GM19372 (cell line): ENCODE measurements around the gene SUV39H1.
A peak's percentile ranks its signal among the peaks of the same experiment; 100 is the strongest.
"Not testable (repeated sequence)": the region's sequence is repeated elsewhere in the genome, so short reads cannot be mapped to it uniquely, and the experiment has no call there.

Experiments
- ATAC-seq: cut with Tn5 transposase; IDR thresholded peaks from one replicate; pipeline ENCODE4 v1.9.1; 2021; ENCODE audit warnings: mild to moderate bottlenecking, low read depth, moderate library complexity; ENCODE audit not compliant: unreplicated experiment

Gene SUV39H1

DNA sequence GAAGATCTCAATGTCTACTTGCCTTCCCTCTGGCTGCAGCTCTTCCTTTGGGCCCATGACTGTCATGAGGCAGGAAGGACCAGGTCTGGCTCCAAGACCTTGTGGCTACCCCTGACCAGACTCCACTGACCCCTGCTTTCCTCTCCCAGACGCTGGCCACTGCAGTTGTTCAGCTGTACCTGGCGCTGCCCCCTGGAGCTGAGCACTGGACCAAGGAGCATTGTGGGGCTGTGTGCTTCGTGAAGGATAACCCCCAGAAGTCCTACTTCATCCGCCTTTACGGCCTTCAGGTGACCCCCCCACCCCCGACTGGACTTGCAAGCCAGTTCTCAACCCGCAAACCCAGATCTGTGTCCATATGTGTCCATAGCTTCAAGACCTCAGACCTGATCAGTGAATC is 12.4 kb upstream of the SUV39H1 start:
- ATAC-seq: no peak

DNA sequence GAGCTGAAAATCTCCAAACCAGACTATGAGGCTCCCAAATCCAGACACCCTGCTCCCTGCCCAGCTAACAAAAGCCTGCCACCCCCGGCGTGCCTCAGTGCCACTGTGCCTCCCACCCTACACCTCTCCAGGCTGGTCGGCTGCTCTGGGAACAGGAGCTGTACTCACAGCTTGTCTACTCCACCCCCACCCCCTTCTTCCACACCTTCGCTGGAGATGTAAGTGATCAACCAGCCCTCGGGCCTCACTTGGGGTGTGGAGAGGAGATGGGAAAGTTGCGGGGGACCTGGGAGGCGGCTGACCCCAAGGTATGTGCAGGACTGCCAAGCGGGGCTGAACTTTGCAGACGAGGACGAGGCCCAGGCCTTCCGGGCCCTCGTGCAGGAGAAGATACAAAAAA is 11.1 kb upstream of the SUV39H1 start:
- ATAC-seq: no peak

DNA sequence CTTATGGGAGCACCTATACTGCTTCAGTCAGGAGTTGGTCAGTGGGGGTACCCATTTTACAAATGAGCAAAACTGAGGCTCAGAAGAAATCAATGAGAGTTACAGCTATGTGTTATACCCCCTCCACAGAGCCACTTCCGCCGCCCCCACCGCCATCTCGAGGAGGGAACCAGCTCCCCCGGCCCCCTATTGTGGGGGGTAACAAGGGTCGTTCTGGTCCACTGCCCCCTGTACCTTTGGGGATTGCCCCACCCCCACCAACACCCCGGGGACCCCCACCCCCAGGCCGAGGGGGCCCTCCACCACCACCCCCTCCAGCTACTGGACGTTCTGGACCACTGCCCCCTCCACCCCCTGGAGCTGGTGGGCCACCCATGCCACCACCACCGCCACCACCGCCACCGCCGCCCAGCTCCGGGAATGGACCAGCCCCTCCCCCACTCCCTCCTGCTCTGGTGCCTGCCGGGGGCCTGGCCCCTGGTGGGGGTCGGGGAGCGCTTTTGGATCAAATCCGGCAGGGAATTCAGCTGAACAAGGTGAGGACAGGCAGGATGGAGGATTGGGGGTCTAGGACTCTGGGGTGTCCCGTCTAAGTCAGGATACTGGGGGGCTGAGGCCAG is 7.9 kb upstream of the SUV39H1 start:
- no peak for ATAC-seq

DNA sequence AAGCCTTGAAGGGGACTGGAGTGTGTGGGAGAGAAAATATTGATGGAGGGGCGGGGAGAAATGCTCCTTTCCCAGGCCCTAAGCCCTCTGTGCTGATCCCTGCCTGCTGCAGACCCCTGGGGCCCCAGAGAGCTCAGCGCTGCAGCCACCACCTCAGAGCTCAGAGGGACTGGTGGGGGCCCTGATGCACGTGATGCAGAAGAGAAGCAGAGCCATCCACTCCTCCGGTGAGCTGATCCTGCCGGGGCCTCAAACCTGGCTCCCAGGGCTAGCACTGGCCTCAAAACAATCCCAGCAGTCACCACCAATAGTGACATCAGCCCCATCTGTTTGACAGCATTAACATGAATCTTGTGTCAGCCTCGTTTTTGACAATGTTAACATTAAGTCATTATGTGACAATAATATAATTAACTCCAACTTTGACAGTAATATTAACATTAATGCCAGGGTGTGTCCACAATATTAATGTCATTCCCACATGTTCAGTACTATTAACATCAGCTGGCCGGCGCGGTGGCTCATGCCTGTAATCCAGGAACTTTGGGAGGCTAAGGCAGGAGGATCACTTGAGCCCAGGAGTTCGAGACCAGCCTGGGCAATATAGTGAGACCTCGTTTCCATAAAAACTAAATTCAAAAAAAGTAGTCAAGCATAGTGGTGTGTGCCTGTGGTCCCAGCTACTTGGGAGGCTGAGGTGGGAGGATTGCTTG is 7.2 kb upstream of the SUV39H1 start:
- ATAC-seq: no peak

DNA sequence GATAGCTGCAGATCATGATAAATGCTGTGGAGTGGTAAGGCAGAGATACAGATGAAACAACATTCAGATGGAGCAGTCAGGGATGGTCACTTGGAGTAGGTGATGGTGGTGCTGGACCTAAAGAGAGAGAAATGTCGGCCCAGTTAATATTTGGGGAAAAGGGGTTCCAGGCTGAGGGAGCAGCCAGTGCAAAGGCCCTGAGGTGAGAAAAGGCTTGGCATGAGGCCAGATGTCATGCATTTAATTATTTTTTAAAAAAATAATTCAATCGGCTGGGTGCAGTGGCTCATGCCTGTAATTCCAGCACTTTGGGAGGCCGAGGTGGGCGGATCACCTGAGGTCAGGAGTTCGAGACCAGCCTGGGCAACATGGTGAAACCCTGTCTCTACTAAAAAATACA is 4.8 kb upstream of the SUV39H1 start:
- not testable (repeated sequence) for ATAC-seq

DNA sequence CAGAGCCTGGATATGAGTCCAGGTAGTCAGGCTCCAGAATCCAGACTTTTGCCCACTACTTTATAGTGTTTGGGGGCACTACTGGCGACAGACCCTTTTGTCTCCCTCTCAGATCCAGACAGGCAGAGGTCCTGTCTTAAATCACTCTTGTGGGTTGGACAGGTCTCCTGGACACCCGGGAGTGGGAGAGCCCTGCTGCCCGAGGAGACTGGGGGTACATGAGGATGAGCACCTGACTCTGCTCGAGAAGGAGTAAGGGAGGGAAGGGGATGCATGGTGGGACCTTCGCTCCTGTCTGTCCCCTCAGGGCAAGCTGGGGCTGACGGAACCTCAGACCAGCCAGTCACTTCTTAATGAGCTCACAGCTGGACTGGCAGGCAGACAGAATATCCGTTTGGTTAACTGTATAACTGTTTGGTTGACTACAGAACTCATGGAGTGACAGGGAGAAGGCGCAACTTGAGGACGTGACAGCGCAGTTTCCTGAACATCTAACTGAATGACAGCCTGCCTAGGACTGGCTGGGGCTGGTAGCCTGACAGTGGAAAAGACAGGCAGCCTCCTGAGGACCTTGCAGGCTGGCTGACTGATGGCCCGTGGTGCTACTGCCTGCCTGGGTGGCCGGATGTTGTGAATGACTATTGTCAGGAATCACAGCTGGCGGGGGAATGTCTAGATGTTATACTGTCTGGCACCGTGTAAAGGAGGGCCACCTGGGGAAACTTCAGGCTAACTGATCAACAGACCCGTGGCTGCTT is 1.6 kb upstream of the SUV39H1 start:
- ATAC-seq: no peak

DNA sequence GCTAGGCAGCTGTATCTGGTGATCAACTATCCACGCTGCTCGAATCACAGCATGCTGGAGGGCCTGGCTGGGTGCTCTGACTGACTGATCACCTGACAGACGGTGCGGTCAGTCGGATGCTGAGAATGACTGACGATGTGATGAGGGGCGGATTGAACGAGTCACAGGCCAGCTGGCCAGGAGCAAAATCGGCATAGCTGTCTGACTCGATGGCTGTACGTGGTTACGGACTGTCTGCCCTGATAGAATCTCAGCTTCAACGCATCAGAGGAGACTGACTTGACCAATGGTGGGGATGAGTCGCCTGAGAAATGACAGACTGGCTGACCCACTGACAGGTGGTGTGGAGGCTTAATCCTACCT is 1.0 kb upstream of the SUV39H1 start:
- ATAC-seq: no peak

DNA sequence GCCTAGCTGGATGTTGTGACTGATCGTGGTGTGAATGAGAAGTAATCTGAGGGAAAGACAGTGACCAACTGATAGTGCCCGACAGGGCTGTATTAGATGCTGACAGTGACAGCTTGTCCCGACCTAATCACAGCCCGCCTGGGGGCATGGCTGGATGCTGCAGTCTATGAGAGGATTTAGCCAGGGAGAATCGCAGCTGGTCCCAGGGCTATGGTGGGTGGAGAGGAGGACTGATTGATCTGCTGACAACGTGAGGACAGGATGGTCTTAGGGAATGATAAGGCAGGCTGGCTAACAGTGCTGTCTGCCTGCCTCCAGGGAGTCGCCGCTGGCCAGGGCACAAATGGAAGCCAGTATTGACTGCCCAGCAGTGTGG is 621 bp upstream of the SUV39H1 start:
- no peak for ATAC-seq

DNA sequence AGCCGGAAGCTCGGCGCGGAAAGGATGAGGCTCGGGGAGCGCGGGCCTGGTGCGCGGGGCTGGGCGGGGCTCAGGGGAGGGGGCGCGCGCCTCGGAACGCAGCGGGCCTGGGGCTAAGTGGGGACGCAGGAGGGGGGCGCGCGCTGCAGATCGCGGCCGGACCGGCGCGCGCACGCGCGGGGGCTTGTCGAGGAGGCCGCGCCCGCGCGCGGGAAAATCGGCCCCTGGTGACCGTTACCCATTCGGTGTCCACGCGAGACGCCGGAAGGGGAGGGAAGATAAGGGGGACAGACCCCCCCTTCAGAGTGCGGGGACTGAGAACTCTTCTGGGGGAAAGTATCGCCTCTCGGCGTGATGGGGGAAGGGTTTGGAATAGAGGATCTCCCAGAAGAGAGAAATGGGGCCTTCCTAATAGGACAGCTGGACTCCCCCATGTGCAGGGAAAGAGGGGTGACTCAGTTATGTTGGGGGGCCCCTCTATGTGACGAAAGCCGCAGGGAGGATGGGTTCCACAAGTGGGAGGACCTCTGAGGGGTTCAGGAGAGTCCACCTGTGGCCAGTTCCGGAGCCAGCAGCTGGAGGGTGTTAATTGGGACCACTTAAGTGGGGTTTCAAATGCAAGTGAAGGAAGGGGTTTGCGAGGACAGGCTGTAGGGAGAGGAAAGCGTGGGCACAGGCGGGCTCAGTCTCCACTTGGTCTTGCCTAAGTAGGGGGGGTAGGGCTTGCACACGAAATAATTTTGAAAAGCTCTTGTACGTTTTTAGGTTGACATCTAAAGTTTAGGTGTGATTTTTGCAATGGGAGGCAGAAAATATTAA is 584 bp downstream of the SUV39H1 start:
- ATAC-seq: peak; percentile 27

DNA sequence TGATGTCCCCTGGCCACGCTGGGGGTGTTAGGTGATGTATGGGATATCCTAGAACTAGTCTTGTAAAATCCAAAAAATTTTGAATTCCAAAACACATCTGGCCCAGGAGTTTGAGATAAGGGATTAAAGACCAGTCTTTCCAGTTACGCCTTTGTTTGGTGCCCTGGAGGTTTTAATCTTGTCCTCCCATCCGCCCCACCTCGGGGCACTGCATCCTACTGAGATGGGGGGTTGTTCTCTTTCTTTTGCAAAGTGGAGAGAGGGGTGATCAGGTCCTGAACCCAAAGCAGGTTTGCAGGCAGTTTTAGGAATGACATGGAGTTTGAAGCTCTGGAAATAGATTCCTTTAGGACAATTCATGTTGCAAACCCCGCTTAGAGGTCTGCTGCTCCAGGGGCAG is 1.8 kb downstream of the SUV39H1 start:
- ATAC-seq: no peak

DNA sequence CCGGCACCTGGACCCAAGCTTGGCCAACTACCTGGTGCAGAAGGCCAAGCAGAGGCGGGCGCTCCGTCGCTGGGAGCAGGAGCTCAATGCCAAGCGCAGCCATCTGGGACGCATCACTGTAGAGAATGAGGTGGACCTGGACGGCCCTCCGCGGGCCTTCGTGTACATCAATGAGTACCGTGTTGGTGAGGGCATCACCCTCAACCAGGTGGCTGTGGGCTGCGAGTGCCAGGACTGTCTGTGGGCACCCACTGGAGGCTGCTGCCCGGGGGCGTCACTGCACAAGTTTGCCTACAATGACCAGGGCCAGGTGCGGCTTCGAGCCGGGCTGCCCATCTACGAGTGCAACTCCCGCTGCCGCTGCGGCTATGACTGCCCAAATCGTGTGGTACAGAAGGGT is 3.7 kb downstream of the SUV39H1 start:
- no peak for ATAC-seq

DNA sequence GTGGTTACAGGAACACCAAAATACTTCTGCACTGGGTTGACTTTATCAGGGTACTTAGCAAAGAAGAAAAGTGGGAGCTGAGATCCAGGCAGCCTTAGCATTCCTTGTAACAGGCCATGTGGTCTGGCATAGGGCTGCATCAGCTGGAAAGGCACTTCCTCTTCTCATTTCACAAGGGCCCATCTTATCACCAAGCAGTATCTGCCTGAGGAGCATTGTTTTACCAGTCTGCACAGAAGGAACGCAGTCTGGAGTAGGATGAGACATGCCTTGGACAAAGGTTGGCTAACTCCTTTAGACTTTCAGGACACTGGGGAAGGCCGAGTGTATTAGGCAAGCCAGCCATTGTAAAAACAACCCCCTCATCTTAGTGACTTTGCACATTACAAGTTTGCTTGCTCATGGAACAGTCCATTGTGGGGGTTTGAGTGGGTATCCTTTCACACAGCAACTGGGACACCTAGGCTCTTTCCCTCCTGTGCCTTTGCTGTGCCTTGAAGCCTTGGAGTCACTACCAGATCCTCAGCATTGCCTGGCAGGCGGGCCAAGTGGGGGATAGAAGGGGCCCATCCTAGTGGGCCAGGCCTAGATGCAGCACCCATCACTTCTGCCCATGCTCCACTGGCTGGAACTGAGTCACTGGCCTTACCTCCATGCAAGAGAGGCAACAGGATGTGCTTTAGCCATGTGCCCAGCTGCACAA is 4.6 kb downstream of the SUV39H1 start:
- no peak for ATAC-seq

DNA sequence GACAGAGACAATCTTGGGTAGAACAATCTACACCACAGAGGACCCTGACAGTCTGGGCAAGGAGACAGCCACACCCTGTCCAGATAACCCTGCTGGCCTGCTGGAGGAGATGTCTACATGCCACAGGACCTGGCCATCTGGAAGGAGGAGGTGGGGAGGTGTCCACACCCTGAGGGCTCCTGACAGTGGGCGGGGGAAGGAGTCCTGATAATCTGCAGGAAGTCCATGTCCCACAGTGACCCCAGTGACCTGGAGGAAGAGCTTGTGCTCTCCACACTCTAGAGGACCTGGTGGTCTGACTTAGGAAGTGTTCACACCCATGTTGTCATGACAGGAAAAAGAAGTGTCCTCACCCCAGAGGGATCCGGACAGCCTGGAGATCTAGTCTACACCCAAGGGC is 5.5 kb downstream of the SUV39H1 start:
- ATAC-seq: no peak

DNA sequence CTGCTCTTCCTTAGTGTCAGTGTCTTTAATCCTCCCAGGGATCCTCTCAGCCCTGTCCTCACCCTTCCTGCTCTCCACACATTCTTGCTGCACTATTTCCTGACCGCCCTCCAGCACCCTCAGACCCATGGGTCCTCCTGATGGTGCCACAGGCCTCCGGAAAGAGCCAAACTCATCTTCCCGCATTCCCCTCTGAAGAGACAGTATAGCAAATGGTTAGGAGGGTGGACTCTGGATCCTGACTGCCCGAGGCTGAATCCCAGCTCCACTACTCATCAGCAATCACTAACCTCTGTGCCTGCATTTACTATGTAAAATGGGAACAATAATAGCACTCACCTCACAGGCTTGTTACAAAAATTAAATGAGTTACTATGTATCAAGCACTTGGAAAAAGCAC is 6.2 kb downstream of the SUV39H1 start:
- no peak for ATAC-seq

DNA sequence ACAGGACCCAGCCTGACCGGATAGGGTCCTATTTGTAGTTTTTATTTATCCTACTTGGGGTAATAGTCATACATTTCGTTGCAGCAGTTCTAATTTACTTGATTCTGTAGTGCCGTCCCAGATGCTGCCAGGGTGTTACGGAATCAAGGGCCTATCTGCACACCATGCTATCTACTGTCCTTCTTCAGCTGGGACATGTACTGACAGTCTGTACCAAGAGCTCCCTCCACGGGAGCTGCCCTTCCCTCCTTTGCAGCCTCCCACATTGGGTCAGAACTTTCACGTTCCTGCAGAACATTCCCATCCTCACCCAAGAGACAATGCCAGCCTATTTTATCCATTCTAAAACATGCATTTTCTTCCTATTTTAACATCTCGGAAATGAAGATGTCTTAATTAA is 6.7 kb downstream of the SUV39H1 start:
- ATAC-seq: no peak

DNA sequence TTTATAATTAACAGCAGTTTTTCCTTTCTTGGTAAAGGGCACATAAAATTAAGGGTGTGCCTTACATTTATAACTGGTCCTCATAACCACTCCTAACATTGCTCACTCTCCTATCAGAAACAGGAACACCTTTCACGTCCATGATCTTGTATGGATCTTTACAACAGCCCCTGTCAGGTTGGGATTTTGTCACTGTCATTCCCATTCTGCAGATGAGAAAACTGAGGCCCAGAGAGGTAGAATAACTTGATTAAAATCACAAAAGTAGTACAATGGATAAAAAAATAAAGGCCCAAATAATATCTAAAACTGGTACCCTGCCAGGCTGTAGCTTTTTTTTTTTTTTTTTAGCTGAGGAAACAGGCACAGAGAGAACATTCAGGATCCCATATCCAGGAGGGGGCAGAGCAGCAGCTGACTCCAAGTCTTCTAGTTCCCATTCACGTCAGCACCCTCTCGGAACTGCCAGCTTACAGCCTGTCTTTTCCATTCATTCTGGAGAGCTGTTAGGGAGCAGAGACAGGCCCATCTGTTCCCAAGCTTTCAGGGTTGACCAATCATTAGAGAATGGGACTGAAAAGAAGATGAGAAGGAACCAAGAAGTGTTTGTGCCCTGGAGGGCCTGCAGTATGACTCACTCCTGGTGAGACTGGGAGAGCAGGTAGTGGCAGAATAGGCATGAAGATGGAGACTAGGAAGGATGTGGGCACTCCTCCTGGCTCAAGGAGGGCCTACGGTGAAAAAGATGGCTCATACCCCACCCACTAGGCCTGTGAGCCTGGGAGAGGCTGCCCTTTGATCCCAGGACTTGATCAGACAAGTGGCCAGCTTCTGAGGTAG is 7.3 kb downstream of the SUV39H1 start:
- ATAC-seq: no peak

DNA sequence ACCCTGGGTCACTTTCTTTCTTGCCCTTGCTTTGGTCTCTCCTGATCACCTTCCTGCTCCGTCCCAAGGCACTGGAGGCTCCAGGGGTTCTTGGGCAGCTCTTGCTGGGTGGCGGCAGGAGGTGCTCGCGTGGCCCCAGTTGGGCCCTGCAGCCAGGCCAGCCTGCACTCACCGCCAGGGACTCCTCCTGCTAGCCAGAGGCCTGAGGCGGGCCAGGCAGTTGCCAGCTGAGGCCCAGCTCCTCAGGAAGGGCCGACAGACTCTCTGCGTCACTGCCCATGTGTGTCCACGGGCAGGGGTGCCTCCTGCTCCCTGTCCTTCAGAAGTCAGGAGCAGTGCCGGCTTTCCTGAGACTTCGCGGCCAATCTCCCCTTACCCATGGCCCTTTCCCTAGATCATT is 9.3 kb downstream of the SUV39H1 start:
- ATAC-seq: no peak

DNA sequence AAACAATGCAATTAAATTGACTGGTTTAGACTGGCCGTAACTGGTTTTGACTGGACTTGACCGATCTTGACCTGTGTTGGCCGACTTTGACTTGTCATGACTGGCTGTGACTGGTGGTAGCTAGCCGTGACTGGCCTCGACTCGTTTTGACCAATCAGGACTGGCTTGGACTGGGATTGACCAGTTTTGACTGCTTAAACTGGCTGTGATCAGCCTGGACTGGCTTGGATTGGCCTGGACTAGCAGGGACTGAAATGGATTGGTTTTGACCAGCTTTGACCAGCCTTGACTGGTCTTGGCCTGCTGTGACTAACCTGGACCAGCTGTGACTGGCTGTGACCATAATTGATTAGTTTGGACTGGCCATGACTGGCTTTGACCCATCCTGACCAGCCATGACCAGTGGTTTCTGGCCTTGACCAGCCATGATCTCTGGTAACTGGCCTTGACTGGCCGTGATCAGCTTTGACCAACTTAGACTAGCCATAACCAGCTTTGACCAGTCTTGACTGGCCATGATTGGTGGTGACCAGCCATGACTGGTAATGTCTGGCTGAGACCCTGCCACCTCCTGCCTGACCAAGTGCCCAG is 13.1 kb downstream of the SUV39H1 start:
- ATAC-seq: no peak
